ENCODE data around the gene SDC4.

SDC4 gene

GRCh38 chr20:45347936-45348778, at the start of gene SDC4:
Gene SDC4, minus strand, starts transcription at chr20:45348424. Its CDS starts 40 bp downstream, at chr20:45348384.
- no peak for FAIRE-seq

GRCh38 chr20:45395114-45395415, 46.8 kb upstream of the SDC4 start:
- no peak for FAIRE-seq

- no peak for FAIRE-seq
These were observed 46.2 kb upstream of the SDC4 start for GRCh38 chr20:45394221-45395113.

GRCh38 chr20:45392733-45393132, 44.5 kb upstream of the SDC4 start:
- FAIRE-seq: no peak

GRCh38 chr20:45391559-45391958, 43.3 kb upstream of the SDC4 start:
- FAIRE-seq: no peak

- FAIRE-seq: no peak
These were observed 42.7 kb upstream of the SDC4 start for GRCh38 chr20:45390931-45391330.

- FAIRE-seq: no peak
These were observed 39.0 kb upstream of the SDC4 start for GRCh38 chr20:45387274-45387673.

- no peak for FAIRE-seq
These were observed 30.0 kb upstream of the SDC4 start, which contains the start of gene TP53TG5 for GRCh38 chr20:45378191-45378590. Gene TP53TG5, minus strand, starts transcription at chr20:45378325. Its CDS starts 89 bp downstream, at chr20:45378236.

- no peak for FAIRE-seq
These were observed 29.0 kb upstream of the SDC4 start for GRCh38 chr20:45377269-45377668.

- no peak for FAIRE-seq
These were observed 26.7 kb upstream of the SDC4 start for GRCh38 chr20:45374966-45375365.

- FAIRE-seq: no peak
These were observed 25.9 kb upstream of the SDC4 start for GRCh38 chr20:45374101-45374467.

GRCh38 chr20:45373353-45374100, 25.3 kb upstream of the SDC4 start:
- FAIRE-seq: no peak

- no peak for FAIRE-seq
These were observed 24.6 kb upstream of the SDC4 start for GRCh38 chr20:45372646-45373352.

- no peak for FAIRE-seq
These were observed 24.0 kb upstream of the SDC4 start for GRCh38 chr20:45372241-45372640.

- FAIRE-seq: no peak
These were observed 22.4 kb upstream of the SDC4 start for GRCh38 chr20:45370571-45371160.

- FAIRE-seq: no peak
These were observed 20.2 kb upstream of the SDC4 start for GRCh38 chr20:45368221-45368980.

GRCh38 chr20:45367126-45367525, 18.9 kb upstream of the SDC4 start:
- FAIRE-seq: no peak

- no peak for FAIRE-seq
These were observed 18.4 kb upstream of the SDC4 start for GRCh38 chr20:45366631-45367030.

- FAIRE-seq: no peak
These were observed 18.0 kb upstream of the SDC4 start for GRCh38 chr20:45366192-45366591.

GRCh38 chr20:45365444-45365970, 17.3 kb upstream of the SDC4 start:
- no peak for FAIRE-seq
